HL-60 (cell line): ENCODE measurements around the gene TBL1X.

Experiments used
- GABPA ChIP-seq: IDR thresholded peaks from 2 replicates; pipeline ENCODE4 v1.6.1; 2012; ENCODE audit warnings: low read depth
- POLR2AphosphoS5 ChIP-seq: IDR thresholded peaks from 2 replicates; pipeline ENCODE4 v1.6.1; 2012; ENCODE audit warnings: low read depth
- SPI1 ChIP-seq: IDR thresholded peaks from 2 replicates; pipeline ENCODE4 v1.6.1; 2012; ENCODE audit warnings: low read depth, mild to moderate bottlenecking, borderline replicate concordance
- TF ChIP-seq, protein P1 (sequence below): IDR thresholded peaks from one replicate; pipeline ENCODE4 v1.5.1; 2011; ENCODE audit warnings: low read length, control low read depth, inconsistent platforms; ENCODE audit not compliant: insufficient read depth
- TF ChIP-seq, protein P2 (sequence below): IDR thresholded peaks from 2 replicates; pipeline ENCODE4 v1.6.1; 2012; ENCODE audit warnings: low read depth; ENCODE audit not compliant: insufficient replicate concordance

DNA sequence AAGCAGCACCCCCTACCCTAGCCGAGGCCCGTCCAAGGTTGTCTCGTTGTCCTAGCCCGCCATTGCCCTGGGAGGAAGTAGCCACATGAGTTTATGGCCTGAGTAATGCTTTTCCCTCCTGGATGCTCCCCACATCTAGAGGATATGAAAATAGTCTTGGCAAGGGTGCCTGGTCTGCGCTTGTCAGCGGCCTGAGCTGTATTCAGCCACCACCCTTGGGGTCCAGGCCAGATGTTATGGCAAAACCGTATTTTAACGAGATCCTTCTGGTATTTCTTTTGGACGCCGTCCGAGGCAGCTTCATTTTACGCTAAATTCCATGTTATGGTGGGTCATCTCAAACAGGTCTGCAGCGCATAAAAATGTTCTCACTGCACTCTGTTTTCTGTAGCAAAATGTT, 211.4 kb downstream of the TBL1X start:
- TF ChIP-seq, protein P1, sequence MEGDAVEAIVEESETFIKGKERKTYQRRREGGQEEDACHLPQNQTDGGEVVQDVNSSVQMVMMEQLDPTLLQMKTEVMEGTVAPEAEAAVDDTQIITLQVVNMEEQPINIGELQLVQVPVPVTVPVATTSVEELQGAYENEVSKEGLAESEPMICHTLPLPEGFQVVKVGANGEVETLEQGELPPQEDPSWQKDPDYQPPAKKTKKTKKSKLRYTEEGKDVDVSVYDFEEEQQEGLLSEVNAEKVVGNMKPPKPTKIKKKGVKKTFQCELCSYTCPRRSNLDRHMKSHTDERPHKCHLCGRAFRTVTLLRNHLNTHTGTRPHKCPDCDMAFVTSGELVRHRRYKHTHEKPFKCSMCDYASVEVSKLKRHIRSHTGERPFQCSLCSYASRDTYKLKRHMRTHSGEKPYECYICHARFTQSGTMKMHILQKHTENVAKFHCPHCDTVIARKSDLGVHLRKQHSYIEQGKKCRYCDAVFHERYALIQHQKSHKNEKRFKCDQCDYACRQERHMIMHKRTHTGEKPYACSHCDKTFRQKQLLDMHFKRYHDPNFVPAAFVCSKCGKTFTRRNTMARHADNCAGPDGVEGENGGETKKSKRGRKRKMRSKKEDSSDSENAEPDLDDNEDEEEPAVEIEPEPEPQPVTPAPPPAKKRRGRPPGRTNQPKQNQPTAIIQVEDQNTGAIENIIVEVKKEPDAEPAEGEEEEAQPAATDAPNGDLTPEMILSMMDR: no peak
- TF ChIP-seq, protein P2, sequence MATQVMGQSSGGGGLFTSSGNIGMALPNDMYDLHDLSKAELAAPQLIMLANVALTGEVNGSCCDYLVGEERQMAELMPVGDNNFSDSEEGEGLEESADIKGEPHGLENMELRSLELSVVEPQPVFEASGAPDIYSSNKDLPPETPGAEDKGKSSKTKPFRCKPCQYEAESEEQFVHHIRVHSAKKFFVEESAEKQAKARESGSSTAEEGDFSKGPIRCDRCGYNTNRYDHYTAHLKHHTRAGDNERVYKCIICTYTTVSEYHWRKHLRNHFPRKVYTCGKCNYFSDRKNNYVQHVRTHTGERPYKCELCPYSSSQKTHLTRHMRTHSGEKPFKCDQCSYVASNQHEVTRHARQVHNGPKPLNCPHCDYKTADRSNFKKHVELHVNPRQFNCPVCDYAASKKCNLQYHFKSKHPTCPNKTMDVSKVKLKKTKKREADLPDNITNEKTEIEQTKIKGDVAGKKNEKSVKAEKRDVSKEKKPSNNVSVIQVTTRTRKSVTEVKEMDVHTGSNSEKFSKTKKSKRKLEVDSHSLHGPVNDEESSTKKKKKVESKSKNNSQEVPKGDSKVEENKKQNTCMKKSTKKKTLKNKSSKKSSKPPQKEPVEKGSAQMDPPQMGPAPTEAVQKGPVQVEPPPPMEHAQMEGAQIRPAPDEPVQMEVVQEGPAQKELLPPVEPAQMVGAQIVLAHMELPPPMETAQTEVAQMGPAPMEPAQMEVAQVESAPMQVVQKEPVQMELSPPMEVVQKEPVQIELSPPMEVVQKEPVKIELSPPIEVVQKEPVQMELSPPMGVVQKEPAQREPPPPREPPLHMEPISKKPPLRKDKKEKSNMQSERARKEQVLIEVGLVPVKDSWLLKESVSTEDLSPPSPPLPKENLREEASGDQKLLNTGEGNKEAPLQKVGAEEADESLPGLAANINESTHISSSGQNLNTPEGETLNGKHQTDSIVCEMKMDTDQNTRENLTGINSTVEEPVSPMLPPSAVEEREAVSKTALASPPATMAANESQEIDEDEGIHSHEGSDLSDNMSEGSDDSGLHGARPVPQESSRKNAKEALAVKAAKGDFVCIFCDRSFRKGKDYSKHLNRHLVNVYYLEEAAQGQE: no peak
- TF ChIP-seq POLR2AphosphoS5 (no peak), GABPA (no peak), SPI1 (no peak)
